GM19035 (cell line): ENCODE measurements around the gene NENF.
A peak's percentile ranks its signal among the peaks of the same experiment; 100 is the strongest.
"Not testable (repeated sequence)": the region's sequence is repeated elsewhere in the genome, so short reads cannot be mapped to it uniquely, and the experiment has no call there.

ENCODE experiments used
- ATAC-seq: cut with Tn5 transposase; IDR thresholded peaks from one replicate; pipeline ENCODE4 v1.9.1; 2021; ENCODE audit not compliant: unreplicated experiment

The NENF gene

GRCh38 chr1:212458817-212459216 is 26.1 kb downstream of the NENF start:
- no peak for ATAC-seq

DNA sequence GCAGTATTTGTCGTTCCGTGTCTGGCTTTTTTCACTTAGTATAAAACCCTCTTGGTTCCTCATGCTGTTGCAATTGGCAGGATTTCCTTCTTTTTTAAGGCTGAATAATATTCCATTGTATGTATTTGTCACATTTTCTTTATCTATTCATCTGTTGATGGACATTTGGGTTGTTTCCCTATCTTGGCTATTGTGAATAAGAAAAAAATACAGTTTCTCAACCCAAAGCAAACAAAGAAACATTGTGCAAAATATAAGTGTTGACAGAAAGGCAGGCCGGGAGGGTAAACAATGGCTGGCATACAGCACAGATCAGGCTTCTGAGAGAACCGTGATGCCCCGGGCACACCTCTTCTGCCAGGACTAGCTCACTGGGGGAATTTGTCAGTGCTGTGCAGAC is 26.9 kb downstream of the NENF start:
- no peak for ATAC-seq

GRCh38 chr1:212460376-212460775 is 27.7 kb downstream of the NENF start:
- ATAC-seq = no peak

- no peak for ATAC-seq
Observed at GRCh38 chr1:212461916-212462660, 29.4 kb downstream of the NENF start.

DNA sequence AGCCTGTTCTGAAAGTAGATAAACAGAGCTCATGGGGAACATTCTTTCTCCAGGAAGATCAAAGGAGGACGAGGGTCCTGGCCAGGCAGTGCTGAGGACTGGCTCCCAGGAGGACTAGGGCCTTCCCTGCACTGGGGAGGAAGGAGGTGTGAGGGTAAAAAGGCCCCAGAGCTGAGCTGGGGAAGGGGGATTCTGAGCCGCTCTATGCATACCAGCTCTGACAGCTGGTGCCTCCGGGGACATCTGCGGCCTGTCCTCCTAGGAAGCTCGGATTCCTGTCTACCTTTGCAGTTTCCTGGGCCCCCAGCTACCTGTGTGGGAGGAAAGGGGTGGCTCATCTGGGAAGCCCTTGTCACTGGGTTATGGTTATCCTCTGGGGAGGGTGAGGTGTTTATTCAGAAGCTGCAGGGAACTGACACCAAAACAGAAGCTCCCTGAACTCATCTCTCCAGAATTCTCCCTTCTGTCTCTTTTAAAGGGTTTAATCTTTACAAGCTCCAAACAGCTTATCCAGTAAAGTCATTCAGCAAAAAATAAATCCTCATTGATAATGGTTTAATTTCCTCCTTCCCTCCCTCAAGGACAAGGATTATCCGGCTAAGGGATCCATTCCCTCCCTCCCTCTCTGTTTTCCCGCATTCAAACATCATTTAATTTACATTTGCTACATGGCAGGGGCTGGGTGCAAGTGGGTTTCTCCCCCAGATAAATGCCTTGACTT is 31.0 kb downstream of the NENF start:
- ATAC-seq = no peak

DNA sequence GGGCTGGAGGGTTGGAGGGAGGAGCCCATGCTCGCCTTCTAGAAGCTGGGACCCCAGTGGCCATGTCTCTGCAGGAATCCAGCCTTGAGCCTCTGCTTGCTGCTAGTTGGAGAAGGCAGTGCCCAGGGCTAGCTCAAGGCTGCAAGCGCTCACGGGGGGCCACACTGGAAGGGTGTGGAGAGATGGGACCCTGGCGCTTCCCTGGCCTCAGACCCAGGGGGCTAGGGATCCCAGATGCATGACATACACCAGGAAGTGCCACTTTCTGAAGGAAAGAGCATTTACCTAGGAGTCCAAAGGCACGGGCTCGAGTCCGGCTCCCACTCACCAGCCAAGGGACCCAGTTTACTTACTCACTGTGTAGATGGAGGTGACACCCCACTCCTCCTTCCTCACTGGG is 32.6 kb downstream of the NENF start:
- ATAC-seq = no peak

- no peak for ATAC-seq
Observed at GRCh38 chr1:212466437-212466836, 33.7 kb downstream of the NENF start.

- ATAC-seq = no peak
Observed at GRCh38 chr1:212466898-212467650, 34.4 kb downstream of the NENF start.

DNA sequence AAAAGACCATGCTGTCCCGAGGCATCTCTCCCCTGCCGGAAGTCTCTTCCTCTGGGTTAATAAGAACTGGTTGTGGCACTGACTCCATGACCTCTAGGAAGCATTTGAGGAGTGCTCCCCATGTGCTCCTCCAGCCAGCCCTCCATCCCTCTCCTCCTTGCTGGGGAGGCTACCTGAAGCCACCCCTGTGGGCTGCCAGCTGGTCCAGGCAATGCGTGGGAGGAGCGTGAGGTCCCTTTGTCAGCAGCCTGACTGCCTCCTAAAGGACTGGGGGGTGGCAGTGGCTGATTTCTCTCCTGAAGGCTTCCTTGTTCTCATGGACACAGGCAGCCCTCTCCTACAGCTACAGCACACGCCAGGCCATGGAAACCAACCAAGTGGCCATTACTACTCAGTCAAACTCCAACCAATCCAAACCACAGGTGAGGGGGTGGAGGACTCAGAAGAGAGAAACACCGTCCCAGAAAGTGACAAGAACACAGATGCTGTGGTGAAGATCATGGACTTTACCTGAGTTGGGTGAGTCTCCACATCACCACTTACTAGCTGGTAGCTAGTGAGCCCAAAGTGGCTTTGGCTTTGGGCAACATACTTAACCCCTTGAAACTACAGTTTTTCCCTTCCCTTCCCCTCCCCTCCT is 35.2 kb downstream of the NENF start:
- no peak for ATAC-seq

GRCh38 chr1:212470059-212470458 is 37.3 kb downstream of the NENF start:
- ATAC-seq = no peak

DNA sequence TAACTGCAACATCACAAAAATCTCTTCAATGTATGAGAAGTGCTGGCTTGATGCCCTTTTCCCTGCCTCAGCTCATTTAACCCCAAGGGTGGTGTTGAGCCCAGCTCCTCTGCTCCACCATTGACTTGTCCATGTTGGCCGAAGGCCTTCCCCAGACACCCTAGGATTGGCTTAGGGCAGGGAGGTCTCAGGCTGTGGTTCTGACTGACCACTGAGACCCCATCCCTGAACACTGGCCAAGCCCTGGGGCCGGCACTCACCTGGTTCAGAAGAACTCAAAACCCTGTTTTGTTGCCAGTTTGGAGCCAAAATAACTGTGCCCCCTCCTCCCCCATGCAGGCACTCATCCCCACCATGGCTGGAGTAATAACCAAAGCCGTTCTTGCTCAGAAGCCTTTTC is 38.6 kb downstream of the NENF start:
- ATAC-seq = no peak

GRCh38 chr1:212471891-212472675 is 39.4 kb downstream of the NENF start:
- ATAC-seq = no peak

- no peak for ATAC-seq
Observed at GRCh38 chr1:212473729-212474128, 41.0 kb downstream of the NENF start.

- ATAC-seq = no peak
Observed at GRCh38 chr1:212475151-212475550, 42.4 kb downstream of the NENF start.

DNA sequence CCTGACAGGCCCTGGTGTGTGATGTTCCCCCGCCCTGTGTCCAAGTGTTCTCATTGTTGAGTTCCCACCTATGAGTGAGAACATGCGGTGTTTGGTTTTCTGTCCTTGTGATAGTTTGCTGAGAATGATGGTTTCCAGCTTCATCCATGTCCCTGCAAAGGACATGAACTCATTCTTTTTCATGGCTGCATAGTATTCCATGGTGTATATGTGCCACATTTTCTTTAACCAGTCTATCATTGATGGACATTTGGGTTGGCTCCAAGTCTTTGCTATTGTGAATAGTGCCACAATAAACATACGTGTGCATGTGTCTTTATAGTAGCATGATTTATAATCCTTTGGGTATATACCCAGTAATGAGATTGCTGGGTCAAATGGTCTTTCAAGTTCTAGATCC is 43.1 kb downstream of the NENF start:
- not testable (repeated sequence) for ATAC-seq

DNA sequence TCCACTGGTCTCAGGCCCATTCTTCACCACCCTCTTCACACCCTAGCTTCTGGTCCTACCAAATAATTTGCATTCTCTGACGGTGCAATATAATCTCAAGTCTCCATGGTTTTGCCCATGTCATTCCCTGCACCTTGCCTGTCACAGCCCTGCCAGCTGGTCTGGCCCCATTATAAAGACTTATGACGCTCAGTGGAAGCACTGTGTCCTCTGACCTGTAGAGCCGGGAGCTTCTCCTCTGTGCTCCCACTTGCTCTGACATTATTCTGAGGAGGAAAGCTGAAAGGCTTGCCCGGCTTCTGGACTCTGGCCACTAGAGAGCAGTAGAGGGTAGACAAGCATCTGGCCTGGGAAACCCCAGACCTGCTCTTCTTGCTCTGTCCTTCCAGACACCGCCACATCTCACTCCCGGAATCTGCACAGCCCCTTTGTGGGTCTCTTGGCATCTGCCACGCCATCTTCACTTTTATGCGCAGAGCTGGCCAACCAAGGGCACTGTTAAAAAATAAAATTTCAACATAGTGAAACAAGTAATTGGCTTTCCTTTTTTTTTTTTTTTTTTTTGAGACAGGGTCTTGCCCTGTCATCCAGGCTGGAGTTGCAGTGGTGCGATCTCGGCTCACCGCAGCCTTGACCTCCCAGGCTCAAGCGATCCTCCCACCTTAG is 44.4 kb downstream of the NENF start:
- peak; percentile 91 for ATAC-seq

- no peak for ATAC-seq
Observed at GRCh38 chr1:212477680-212478466, 45.2 kb downstream of the NENF start.

DNA sequence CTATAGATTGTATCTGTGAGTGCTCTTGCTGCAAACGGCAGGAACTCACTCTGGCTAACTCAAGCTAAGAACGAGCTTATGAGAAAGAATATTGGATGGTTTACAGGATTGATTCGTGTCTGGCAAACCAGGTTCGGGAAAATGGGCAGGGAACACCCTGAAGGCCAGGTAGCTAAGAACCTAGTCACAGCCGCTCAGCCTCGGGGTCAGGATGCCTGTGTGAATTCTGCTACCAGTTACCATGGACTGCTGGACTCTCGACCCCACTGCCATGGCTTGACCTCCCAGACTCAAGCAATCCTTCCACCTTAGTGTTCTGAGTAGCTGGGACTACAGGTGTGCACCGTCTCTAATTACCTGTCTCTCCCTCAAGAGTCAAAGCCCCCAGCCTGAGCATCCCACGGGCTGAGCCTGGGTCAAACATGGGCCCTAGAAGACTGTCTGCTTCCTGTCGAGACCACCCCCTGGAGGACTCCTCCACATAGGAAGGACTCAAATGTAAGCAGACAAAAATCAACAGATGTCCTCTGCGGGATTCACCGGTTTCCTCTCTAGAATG is 45.8 kb downstream of the NENF start:
- no peak for ATAC-seq

- no peak for ATAC-seq
Observed at GRCh38 chr1:212479188-212479587, 46.5 kb downstream of the NENF start.
